ENCODE results near the gene TSPAN9. TPM values are rescaled to one million over a fixed set of nuclear protein-coding genes. Genes with fewer than 3 reads are reported as not detected.

Gene TSPAN9
- total RNA-seq, 3 donors from 2014 or later: 16.8 to 44.9 (median 36.9) TPM

GRCh38 chr12:3220382-3221321 is 143.5 kb downstream of the TSPAN9 start:
- intact Hi-C loops (cut with DNase I; ENCODE audit: low total_unique reads): loop anchor here (10.0 kb wide), 1 partner anchor 1154 kb away; the partner anchor contains the start of gene FGF23
- Histone ChIP-seq H3K27ac (peak overlapping the region in 1 of 2 donors; percentile 6), H3K9me3 (no peaks in the 10 kb centered on the region), H3K36me3 (no peaks in the 10 kb centered on the region), H3K27me3 (no peaks in the 10 kb centered on the region), H3K4me1 (peaks cover 4 to 9% of the 10 kb centered on the region in 2 donors), H3K4me3 (no peak overlapping the region)
- TF ChIP-seq POLR2AphosphoS5 (IDR thresholded peaks at IDR 0.05) (no peak), CTCF (IDR thresholded peaks at IDR 0.05) (no peak), POLR2A (IDR thresholded peaks at IDR 0.05) (no peak)
- DNase-seq (ENCODE audit: low spot score in 2 of 2): no peak

GRCh38 chr12:3222306-3222705 is 145.1 kb downstream of the TSPAN9 start:
- intact Hi-C loops (cut with DNase I; ENCODE audit: low total_unique reads): loop anchor here (10.0 kb wide), 1 partner anchor 1152 kb away; the partner anchor contains the start of gene FGF23

DNA sequence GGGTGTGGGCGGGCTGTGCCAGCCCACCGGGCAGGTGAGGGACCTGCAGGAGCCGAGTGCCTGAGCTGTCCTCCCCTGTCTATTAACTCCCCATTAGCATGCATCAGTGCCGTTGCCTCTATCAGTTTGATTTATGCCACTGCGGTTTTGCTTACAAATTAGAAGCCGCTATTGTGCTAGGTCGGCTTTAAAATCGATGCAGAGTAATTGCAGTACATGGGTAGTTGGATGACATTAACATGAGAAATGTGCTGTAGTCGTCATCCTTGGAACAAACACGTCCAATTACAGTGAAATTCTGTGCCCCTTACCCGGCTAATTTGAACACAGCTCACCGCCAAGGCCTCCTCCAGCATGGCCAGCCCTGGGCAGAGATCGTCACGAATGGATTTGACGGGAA is 145.8 kb downstream of the TSPAN9 start:
- TF ChIP-seq POLR2AphosphoS5 (IDR thresholded peaks at IDR 0.05) (no peak), POLR2A (IDR thresholded peaks at IDR 0.05) (no peak), CTCF (IDR thresholded peaks at IDR 0.05) (no peak)
- Histone ChIP-seq H3K27me3 (no peaks in the 10 kb centered on the region), H3K4me3 (no peak overlapping the region), H3K27ac (no peak overlapping the region), H3K4me1 (peaks cover 4 to 9% of the 10 kb centered on the region in 2 donors), H3K9me3 (no peaks in the 10 kb centered on the region), H3K36me3 (no peaks in the 10 kb centered on the region)
- intact Hi-C loops (cut with DNase I; ENCODE audit: low total_unique reads): loop anchor here (10.0 kb wide), 1 partner anchor 1152 kb away; the partner anchor contains the start of gene FGF23
- no peak for DNase-seq (ENCODE audit: low spot score in 2 of 2)

More at GRCh38 chr12:3222306-3222705, 145.1 kb downstream of the TSPAN9 start:
- DNase-seq (ENCODE audit: low spot score in 2 of 2): no peak
- no peaks in the 10 kb centered on the region for H3K27me3 ChIP-seq
- H3K9me3 ChIP-seq: no peaks in the 10 kb centered on the region
- H3K27ac ChIP-seq: no peak overlapping the region
- TF ChIP-seq CTCF (IDR thresholded peaks at IDR 0.05): no peak
- TF ChIP-seq POLR2A (IDR thresholded peaks at IDR 0.05): no peak
- no peak for TF ChIP-seq POLR2AphosphoS5 (IDR thresholded peaks at IDR 0.05)
- no peaks in the 10 kb centered on the region for H3K36me3 ChIP-seq
- H3K4me3 ChIP-seq: no peak overlapping the region
- H3K4me1 ChIP-seq: peaks cover 4 to 9% of the 10 kb centered on the region in 2 donors

- no peaks in the 10 kb centered on the region for H3K27me3 ChIP-seq
- intact Hi-C loops (cut with DNase I; ENCODE audit: low total_unique reads): loop anchor here (10.0 kb wide), 1 partner anchor 1151 kb away; the partner anchor contains the start of gene FGF23
Observed at GRCh38 chr12:3223601-3224529, 146.7 kb downstream of the TSPAN9 start.

More at GRCh38 chr12:3223601-3224529, 146.7 kb downstream of the TSPAN9 start:
- H3K9me3 ChIP-seq: no peaks in the 10 kb centered on the region
- no peak for TF ChIP-seq POLR2A (IDR thresholded peaks at IDR 0.05)
- TF ChIP-seq CTCF (IDR thresholded peaks at IDR 0.05): no peak
- TF ChIP-seq POLR2AphosphoS5 (IDR thresholded peaks at IDR 0.05): no peak
- peaks cover under 1 to 4% of the 10 kb centered on the region in 2 donors for H3K4me1 ChIP-seq
- no peaks in the 10 kb centered on the region for H3K36me3 ChIP-seq
- H3K4me3 ChIP-seq: no peak overlapping the region
- DNase-seq (ENCODE audit: low spot score in 2 of 2): no peak
- no peak overlapping the region for H3K27ac ChIP-seq
